Mucosa of descending colon (tissue), 3 donors: ENCODE measurements around the gene HOMER1. TPM values are rescaled to one million over a fixed set of nuclear protein-coding genes. Genes with fewer than 3 reads are reported as not detected.

Experiments used
- ATAC-seq: fragments of 200-7000 bp; cut with Tn5 transposase; one replicate; pipeline ENCODE4 v1.9.1; 2020; ENCODE audit warnings: mild to moderate bottlenecking, moderate library complexity
- DNase-seq, 3 donors: peaks; one replicate each; pipeline ENCODE4 v3.0.0-alpha.2; 2020
- H3K36me3 ChIP-seq: fragments of 200-600 bp; one replicate; pipeline ENCODE4 v1.8.0; 2021; ENCODE audit warnings: low read depth, mild to moderate bottlenecking
- H3K4me1 ChIP-seq: fragments of 200-600 bp; one replicate; pipeline ENCODE4 v1.8.0; 2021; ENCODE audit warnings: low read depth, mild to moderate bottlenecking
- H3K4me3 ChIP-seq: fragments of 200-600 bp; one replicate; pipeline ENCODE4 v1.8.0; 2021; ENCODE audit warnings: mild to moderate bottlenecking
- H3K9me3 ChIP-seq: fragments of 200-600 bp; one replicate; pipeline ENCODE4 v1.8.0; 2021; ENCODE audit warnings: mild to moderate bottlenecking
- CTCF ChIP-seq: fragments of 200-600 bp; IDR thresholded peaks from one replicate; pipeline ENCODE4 v1.8.0; 2022; ENCODE audit warnings: antibody characterized with exemption, mild to moderate bottlenecking
- intact Hi-C, 2 donors: fragments of 100-400 bp; cut with DNase I in 1 of 2; cut with micrococcal nuclease in 1 of 2; formaldehyde crosslinking; loops; one replicate each; pipeline versions ENCODE4 v1.11.0 to v1.11.1; 2022; cut with DNase I, micrococcal nuclease
- total RNA-seq, 3 donors: library from RNA; stranded (reverse); fragmentation: NEBNext Ultra II Directional in 2 of 3; extraction: Animal tissue kit (Norgen Biotek cat#: 25700) in 2 of 3; gene quantifications; one replicate each; pipeline versions ENCODE4 v1.2.1 to v1.2.4, GENCODE V29; 2021 to 2023
- donor health status: DM: no; HTN: no; CAD: no; lungs with moderate emphysema.
- donor health status: DM: no; HTN: no; CAD: no.
- donor health status: DM: no; HTN: yes; CAD: no.

HOMER1 gene
- total RNA-seq, 3 donors from 2014 or later: 1.1 to 7.4 (median 2.2) TPM

DNA sequence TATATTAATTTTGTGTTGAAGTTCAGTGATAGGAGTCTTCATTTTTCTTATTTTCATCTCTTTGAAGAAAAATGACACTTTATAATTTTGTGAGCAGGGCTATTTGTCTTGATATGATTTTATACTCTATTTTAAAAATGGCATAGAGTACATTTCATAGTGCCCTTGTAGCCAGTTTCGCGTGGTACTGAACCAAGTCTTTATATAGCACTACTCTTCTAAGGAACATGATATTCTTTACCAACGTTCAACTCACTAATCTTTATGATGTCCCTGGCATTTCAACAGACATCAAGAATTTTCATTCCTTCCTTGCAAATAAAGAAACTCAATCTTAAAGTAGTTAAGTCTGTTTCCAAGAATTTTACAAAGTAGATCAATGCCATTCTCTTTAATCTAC, 41.5 kb upstream of the HOMER1 start:
- DNase-seq (no peak), ATAC-seq (no peak)
- H3K9me3 ChIP-seq: no peaks in the 10 kb centered on the region
- TF ChIP-seq CTCF: no peak
- no peaks in the 10 kb centered on the region for H3K4me1 ChIP-seq
- H3K36me3 ChIP-seq: no peaks in the 10 kb centered on the region
- H3K4me3 ChIP-seq: no peak overlapping the region
- intact Hi-C loops: no loop called here

DNA sequence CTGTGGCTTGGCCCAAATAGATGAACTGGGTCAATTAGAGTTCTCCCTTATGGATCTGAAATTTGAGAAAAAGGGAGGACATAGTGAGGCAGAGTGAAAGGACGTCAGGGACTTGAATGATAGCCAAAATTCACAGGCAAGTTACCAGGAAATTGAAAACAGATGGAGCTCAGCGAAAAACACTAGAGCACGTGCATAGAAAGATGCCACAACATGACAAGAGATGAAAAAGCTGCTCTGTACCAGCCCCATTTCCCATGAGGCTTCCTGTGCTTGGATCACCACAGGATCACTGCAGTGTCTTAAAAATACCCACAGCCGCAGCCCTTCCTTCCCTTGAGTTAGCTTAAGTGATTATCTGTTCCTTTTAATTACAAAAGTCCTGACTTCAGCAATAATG, 39.0 kb upstream of the HOMER1 start:
- H3K9me3 ChIP-seq: no peaks in the 10 kb centered on the region
- ATAC-seq: no peak
- intact Hi-C loops: no loop called here
- TF ChIP-seq CTCF: no peak
- H3K4me1 ChIP-seq: no peaks in the 10 kb centered on the region
- DNase-seq: no peak
- H3K4me3 ChIP-seq: no peak overlapping the region
- H3K36me3 ChIP-seq: no peaks in the 10 kb centered on the region

DNA sequence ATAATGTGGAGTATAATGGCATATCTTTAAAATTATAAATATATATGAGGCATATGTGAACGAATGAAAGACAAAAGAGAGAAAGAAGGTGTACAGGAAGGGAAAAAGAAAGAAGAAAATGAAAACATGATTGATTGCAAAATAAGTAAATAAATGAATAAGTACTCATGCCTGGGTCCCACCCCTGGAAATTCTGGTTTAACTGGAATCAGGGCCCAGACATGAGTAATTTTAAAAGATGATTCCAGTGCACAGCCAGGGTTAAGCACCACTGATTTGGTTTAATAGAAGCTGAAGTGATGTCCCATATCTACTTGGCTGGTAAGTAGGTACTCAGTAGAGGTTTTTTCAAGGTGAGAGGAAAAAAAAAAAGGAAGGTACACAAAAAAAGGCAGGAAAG, 34.0 kb upstream of the HOMER1 start:
- Histone ChIP-seq H3K9me3 (no peaks in the 10 kb centered on the region), H3K4me3 (no peak overlapping the region), H3K4me1 (no peaks in the 10 kb centered on the region), H3K36me3 (no peaks in the 10 kb centered on the region)
- DNase-seq: no peak
- TF ChIP-seq CTCF: no peak
- intact Hi-C loops: no loop called here
- no peak for ATAC-seq

DNA sequence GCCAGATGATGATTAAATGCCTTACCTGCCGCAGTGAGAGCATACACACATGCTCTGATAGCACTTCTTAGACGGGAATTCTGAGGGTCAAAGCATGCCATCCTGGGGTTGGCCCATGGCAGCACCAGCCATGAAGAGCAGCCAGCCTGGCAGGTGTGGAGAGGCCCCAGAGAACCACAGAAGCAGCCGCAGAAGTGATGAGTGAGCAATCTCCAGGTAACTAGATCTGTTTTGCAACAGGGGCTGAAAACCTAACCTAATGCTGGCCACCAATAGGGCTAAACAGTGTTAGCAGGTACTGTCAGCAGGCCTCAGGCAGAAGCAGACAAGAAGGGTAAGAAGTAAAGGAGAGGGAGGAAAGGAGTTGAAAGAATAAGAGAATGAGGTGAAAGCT, 33.5 kb upstream of the HOMER1 start:
- ATAC-seq: no peak
- DNase-seq: no peak
- Histone ChIP-seq H3K9me3 (no peaks in the 10 kb centered on the region), H3K36me3 (no peaks in the 10 kb centered on the region), H3K4me3 (no peak overlapping the region), H3K4me1 (no peaks in the 10 kb centered on the region)
- intact Hi-C loops: no loop called here
- TF ChIP-seq CTCF: no peak

- no peak overlapping the region for H3K4me3 ChIP-seq
- H3K9me3 ChIP-seq: no peaks in the 10 kb centered on the region
- H3K4me1 ChIP-seq: no peaks in the 10 kb centered on the region
- ATAC-seq (no peak), DNase-seq (no peak)
- intact Hi-C loops: no loop called here
- no peak for TF ChIP-seq CTCF
- H3K36me3 ChIP-seq: no peaks in the 10 kb centered on the region
These were observed 33.0 kb upstream of the HOMER1 start for GRCh38 chr5:79546782-79547428.

DNA sequence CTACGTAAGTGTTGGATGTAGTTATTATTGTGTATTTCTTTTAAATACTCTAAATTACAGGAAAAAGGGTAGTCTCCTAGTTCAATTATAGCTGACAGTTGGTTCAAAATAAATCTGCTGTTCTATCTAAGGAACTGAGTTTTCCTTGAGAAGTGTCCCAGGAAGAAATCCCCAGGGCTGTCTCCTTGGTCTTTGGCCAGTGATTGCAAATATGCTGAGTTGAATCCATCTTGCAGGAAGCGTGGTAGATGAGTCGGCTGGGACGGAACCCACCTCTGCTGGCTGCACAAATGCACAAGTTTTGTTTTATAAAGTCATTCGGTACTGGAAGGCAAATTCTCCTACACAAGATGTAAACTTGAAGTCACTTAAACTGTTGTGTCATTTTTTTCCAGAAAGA, 30.2 kb upstream of the HOMER1 start:
- no peak overlapping the region for H3K4me3 ChIP-seq
- no peaks in the 10 kb centered on the region for H3K4me1 ChIP-seq
- DNase-seq (no peak), ATAC-seq (no peak)
- no peak for TF ChIP-seq CTCF
- no peaks in the 10 kb centered on the region for H3K36me3 ChIP-seq
- no peaks in the 10 kb centered on the region for H3K9me3 ChIP-seq
- intact Hi-C loops: no loop called here
